ENCODE data around the gene NHSL1.

Gene NHSL1

DNA sequence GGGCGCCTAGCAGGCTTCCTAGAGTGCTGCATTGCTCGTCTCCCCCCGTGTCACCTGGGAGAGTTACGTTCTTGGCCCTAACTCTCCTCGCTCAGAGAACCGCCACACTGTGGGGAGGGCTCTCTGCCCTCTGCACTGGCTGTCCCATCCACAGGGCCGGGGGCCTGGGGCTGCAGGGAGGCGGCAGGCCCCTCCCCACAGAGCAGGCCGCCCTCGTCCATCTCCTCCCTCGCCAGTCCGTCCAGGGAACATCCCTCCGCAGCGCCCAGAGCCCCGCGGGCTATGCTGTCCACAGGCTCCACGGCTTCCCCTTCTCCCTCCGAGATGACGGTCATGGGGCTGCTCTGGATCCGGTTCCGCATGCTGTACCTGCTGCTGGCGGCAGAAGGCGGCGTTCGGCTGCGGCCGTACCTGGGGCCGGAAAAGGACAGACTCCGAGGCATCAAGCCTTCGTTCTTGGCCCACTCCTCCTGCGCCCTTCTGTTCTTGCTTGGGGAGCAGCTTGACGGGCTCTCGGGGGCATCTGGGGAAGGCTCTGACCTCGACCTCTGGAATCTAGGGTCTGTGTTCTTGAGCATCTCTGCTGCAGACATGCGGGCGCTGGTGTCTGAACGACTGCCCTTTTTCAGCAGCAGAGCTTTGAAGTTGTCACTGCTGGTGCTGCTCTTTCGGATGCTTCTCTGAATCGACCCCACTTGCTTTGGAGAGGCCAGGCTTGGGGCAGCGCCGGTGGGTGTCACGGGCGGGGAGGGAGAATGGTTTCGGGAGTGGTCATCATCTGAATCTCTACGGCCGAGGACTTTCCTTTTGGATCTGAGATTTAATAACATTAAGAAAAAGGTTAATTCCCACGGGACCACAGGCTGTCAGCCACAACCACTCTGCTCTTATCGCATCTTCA, 75.0 kb downstream of the NHSL1 start:
- Histone ChIP-seq H3K36me3 (ENCODE audit: control insufficient read depth, insufficient read depth, low read length) (no peaks in the 10 kb centered on the region), H3K27me3 (replicated peaks; ENCODE audit: control insufficient read depth, insufficient read depth, low read length) (no peaks in the 10 kb centered on the region), H3K4me3 (replicated peaks; ENCODE audit: low read depth, low read length) (no peak overlapping the region)
- TF ChIP-seq CTCF (IDR thresholded peaks at IDR 0.05; ENCODE audit: insufficient read depth, low read length, poor library complexity, severe bottlenecking): no peak
- DNase-seq (ENCODE audit: extremely low read depth, insufficient read length): no peak

- Histone ChIP-seq H3K36me3 (ENCODE audit: control insufficient read depth, insufficient read depth, low read length) (no peaks in the 10 kb centered on the region), H3K4me3 (replicated peaks; ENCODE audit: low read depth, low read length) (no peak overlapping the region), H3K27me3 (replicated peaks; ENCODE audit: control insufficient read depth, insufficient read depth, low read length) (no peaks in the 10 kb centered on the region)
- no peak for DNase-seq (ENCODE audit: extremely low read depth, insufficient read length)
- no peak for TF ChIP-seq CTCF (IDR thresholded peaks at IDR 0.05; ENCODE audit: insufficient read depth, low read length, poor library complexity, severe bottlenecking)
Observed at GRCh38 chr6:138422861-138423260, 76.4 kb downstream of the NHSL1 start.

GRCh38 chr6:138421608-138422007, 77.7 kb downstream of the NHSL1 start:
- Histone ChIP-seq H3K36me3 (ENCODE audit: control insufficient read depth, insufficient read depth, low read length) (no peaks in the 10 kb centered on the region), H3K4me3 (replicated peaks; ENCODE audit: low read depth, low read length) (no peak overlapping the region), H3K27me3 (replicated peaks; ENCODE audit: control insufficient read depth, insufficient read depth, low read length) (no peaks in the 10 kb centered on the region)
- no peak for DNase-seq (ENCODE audit: extremely low read depth, insufficient read length)
- TF ChIP-seq CTCF (IDR thresholded peaks at IDR 0.05; ENCODE audit: insufficient read depth, low read length, poor library complexity, severe bottlenecking): no peak

DNA sequence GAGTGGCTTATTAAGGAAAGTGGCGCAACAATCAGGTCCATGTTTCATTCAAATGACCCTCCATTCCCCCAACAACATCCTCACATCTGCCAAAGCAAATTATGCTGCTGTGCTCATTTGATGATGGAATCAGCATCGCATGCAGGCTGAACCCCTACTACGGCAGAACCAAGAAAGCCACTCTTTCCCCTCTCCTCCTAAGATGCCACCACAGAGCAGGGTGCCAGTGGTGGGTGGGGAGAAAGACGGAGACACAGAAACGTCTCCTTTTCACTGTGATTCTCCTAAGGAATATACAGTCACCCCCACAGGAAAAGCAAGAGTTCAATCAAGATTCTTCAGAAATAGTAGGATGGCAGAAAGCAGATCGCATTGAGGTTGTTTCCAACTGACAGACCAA, 78.2 kb downstream of the NHSL1 start:
- no peak for TF ChIP-seq CTCF (IDR thresholded peaks at IDR 0.05; ENCODE audit: insufficient read depth, low read length, poor library complexity, severe bottlenecking)
- no peaks in the 10 kb centered on the region for H3K36me3 ChIP-seq (ENCODE audit: control insufficient read depth, insufficient read depth, low read length)
- no peak for DNase-seq (ENCODE audit: extremely low read depth, insufficient read length)
- H3K4me3 ChIP-seq (replicated peaks; ENCODE audit: low read depth, low read length): no peak overlapping the region
- H3K27me3 ChIP-seq (replicated peaks; ENCODE audit: control insufficient read depth, insufficient read depth, low read length): no peaks in the 10 kb centered on the region

DNA sequence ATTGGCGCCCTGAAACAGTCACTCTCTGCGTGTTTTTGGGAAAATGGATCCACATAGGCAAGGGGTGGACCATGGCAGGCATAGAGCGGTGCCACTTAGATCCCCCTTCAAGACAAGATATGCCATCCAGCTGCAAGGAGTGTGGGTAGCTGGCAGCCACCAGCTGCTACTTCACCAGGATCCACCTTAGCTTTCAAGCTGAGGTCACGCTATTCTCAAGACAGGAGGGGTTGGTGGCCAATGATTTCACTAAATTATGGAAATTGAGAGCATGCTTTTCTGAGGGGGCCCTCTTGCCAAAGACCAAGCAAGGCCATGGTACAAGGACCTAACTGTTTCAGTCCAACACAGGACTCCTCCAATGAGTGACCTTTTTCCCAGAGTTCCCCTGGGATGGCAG, 78.9 kb downstream of the NHSL1 start:
- H3K4me3 ChIP-seq (replicated peaks; ENCODE audit: low read depth, low read length): no peak overlapping the region
- no peaks in the 10 kb centered on the region for H3K36me3 ChIP-seq (ENCODE audit: control insufficient read depth, insufficient read depth, low read length)
- TF ChIP-seq CTCF (IDR thresholded peaks at IDR 0.05; ENCODE audit: insufficient read depth, low read length, poor library complexity, severe bottlenecking): no peak
- no peak for DNase-seq (ENCODE audit: extremely low read depth, insufficient read length)
- H3K27me3 ChIP-seq (replicated peaks; ENCODE audit: control insufficient read depth, insufficient read depth, low read length): no peaks in the 10 kb centered on the region
